Endodermal cell (in vitro differentiated cells): ENCODE data around the gene TMEM259. TPM values are rescaled to one million over a fixed set of nuclear protein-coding genes. Genes with fewer than 3 reads are reported as not detected.
A peak's percentile ranks its signal among the peaks of the same experiment; 100 is the strongest.

Experiments used
- DNase-seq: peaks from one replicate; pipeline ENCODE4 v3.0.0-alpha.2; 2017
- H3K27ac ChIP-seq: 2 replicates; pipeline ENCODE4 v1.5.1; 2013; ENCODE audit warnings: mild to moderate bottlenecking, low read depth, low read length, moderate library complexity
- H3K27me3 ChIP-seq: 2 replicates; pipeline ENCODE4 v1.6.1; 2013; ENCODE audit warnings: mild to moderate bottlenecking, low read length, moderate library complexity; ENCODE audit not compliant: insufficient read depth, control insufficient read depth, poor library complexity, severe bottlenecking
- H3K36me3 ChIP-seq: 2 replicates; pipeline ENCODE4 v1.7.0; 2013; ENCODE audit warnings: mild to moderate bottlenecking, low read length, moderate library complexity; ENCODE audit not compliant: control insufficient read depth, insufficient read depth
- H3K4me1 ChIP-seq: one replicate; pipeline ENCODE4 v1.7.0; 2013; ENCODE audit warnings: low read length; ENCODE audit not compliant: control insufficient read depth, insufficient read depth
- H3K4me3 ChIP-seq: 2 replicates; pipeline ENCODE4 v1.5.1; 2013; ENCODE audit warnings: mild to moderate bottlenecking, low read length, moderate library complexity
- H3K9ac ChIP-seq: 2 replicates; pipeline ENCODE4 v1.6.1; 2013; ENCODE audit warnings: mild to moderate bottlenecking, low read length, moderate library complexity; ENCODE audit not compliant: poor library complexity, severe bottlenecking; ENCODE audit errors: extremely low read depth
- H3K9me3 ChIP-seq: 2 replicates; pipeline ENCODE4 v1.6.1; 2013; ENCODE audit warnings: mild to moderate bottlenecking, low read length, moderate library complexity; ENCODE audit not compliant: control insufficient read depth
- H3K27ac Mint-ChIP-seq: 2 replicates; pipeline ENCODE4 v1.8.0; 2020; ENCODE audit warnings: mixed read lengths
- H3K27me3 Mint-ChIP-seq: 2 replicates; pipeline ENCODE4 v1.8.0; 2021; ENCODE audit warnings: mild to moderate bottlenecking, mixed read lengths; ENCODE audit not compliant: insufficient read depth
- H3K36me3 Mint-ChIP-seq: 2 replicates; pipeline ENCODE4 v1.8.0; 2020; ENCODE audit warnings: low read depth, mixed read lengths
- H3K4me1 Mint-ChIP-seq: 2 replicates; pipeline ENCODE4 v1.8.0; 2020; ENCODE audit warnings: mixed read lengths
- H3K4me3 Mint-ChIP-seq: 2 replicates; pipeline ENCODE4 v1.8.0; 2020; ENCODE audit warnings: mild to moderate bottlenecking, moderate library complexity, mixed read lengths
- H3K9me3 Mint-ChIP-seq: 2 replicates; pipeline ENCODE4 v1.8.0; 2020; ENCODE audit warnings: mild to moderate bottlenecking, mixed read lengths
- WGBS, 2 experiments: methylation state at CpG; one replicate each; pipeline versions ENCODE4 v1.1.5 to v1.1.7; 2013; ENCODE audit warnings: missing lambda C conversion rate in 2 of 2, mixed read lengths in 1 of 2; ENCODE audit not compliant: insufficient coverage in 1 of 2, insufficient read length in 1 of 2; 5-methylcytosine and 5-hydroxymethylcytosine counted together
- total RNA-seq, 2 donors: library from RNA; stranded (reverse); fragmentation: NEBNext Ultra II Directional in 1 of 2; extraction: Animal tissue kit (Norgen Biotek cat#: 25700) in 1 of 2; gene quantifications; 2 replicates in 1 of 2; 3 replicates in 1 of 2; pipeline ENCODE4 v1.2.1, GENCODE V29; 2021
- TF ChIP-seq, protein P1 (sequence below): fragments of 200-600 bp; sonication (generic); conservative IDR thresholded peaks from 2 replicates; pipeline ENCODE4 v1.5.0; 2021; ENCODE audit warnings: antibody characterized with exemption, mild to moderate bottlenecking

Gene TMEM259
- total RNA-seq, 2 donors from 2014 or later, result 157 to 176 TPM

DNA sequence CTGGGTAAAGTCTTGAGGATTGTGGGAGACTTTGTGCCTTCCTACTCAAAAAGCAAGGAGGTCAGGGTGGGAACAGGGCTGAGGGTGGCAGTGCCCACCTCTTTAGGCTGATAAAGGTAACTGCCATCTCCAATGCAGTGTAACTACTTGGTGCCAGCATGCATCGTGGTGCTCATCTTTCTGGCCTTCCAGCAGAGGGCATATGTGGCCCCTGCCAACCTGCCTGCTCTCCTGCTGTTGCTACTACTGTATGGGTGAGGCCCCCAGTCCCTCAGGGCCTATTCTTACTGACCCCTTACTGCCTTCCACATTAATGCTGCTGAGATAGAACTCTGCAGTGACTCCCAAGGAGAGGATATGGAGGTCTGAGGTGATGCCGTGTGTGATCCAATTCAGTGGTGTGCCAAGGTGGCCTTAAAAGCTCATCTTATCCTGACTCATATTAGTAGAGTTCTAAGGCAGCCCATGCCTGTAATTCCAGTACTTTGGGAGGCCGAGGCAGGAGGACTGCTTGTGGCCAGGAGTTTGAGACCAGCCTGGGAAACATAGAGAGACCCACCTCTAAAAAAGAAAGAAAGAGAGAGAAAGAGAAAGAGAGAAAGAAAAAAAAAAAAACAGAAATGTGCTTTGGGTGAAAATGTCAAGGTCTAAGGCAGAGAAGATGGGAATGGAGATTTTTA is 36.4 kb upstream of the TMEM259 start:
- peaks cover 24% of the 10 kb centered on the region for H3K36me3 Mint-ChIP-seq
- TF ChIP-seq, protein P1, sequence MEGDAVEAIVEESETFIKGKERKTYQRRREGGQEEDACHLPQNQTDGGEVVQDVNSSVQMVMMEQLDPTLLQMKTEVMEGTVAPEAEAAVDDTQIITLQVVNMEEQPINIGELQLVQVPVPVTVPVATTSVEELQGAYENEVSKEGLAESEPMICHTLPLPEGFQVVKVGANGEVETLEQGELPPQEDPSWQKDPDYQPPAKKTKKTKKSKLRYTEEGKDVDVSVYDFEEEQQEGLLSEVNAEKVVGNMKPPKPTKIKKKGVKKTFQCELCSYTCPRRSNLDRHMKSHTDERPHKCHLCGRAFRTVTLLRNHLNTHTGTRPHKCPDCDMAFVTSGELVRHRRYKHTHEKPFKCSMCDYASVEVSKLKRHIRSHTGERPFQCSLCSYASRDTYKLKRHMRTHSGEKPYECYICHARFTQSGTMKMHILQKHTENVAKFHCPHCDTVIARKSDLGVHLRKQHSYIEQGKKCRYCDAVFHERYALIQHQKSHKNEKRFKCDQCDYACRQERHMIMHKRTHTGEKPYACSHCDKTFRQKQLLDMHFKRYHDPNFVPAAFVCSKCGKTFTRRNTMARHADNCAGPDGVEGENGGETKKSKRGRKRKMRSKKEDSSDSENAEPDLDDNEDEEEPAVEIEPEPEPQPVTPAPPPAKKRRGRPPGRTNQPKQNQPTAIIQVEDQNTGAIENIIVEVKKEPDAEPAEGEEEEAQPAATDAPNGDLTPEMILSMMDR, result peak; percentile 22
- no peak overlapping the region for H3K27ac Mint-ChIP-seq
- Histone ChIP-seq H3K27me3 (no peaks in the 10 kb centered on the region), H3K4me1 (no peaks in the 10 kb centered on the region), H3K4me3 (no peak overlapping the region), H3K27ac (no peak overlapping the region), H3K9me3 (peaks cover 18% of the 10 kb centered on the region), H3K9ac (no peak overlapping the region), H3K36me3 (peaks cover 37% of the 10 kb centered on the region)
- H3K4me1 Mint-ChIP-seq, result no peaks in the 10 kb centered on the region
- H3K4me3 Mint-ChIP-seq, result no peak overlapping the region
- peak; percentile 69 for DNase-seq
- 80 to 90% methylated on average over 3 of the region's 3 CpGs for WGBS, 2 experiments
- H3K27me3 Mint-ChIP-seq, result no peaks in the 10 kb centered on the region
- no peaks in the 10 kb centered on the region for H3K9me3 Mint-ChIP-seq

DNA sequence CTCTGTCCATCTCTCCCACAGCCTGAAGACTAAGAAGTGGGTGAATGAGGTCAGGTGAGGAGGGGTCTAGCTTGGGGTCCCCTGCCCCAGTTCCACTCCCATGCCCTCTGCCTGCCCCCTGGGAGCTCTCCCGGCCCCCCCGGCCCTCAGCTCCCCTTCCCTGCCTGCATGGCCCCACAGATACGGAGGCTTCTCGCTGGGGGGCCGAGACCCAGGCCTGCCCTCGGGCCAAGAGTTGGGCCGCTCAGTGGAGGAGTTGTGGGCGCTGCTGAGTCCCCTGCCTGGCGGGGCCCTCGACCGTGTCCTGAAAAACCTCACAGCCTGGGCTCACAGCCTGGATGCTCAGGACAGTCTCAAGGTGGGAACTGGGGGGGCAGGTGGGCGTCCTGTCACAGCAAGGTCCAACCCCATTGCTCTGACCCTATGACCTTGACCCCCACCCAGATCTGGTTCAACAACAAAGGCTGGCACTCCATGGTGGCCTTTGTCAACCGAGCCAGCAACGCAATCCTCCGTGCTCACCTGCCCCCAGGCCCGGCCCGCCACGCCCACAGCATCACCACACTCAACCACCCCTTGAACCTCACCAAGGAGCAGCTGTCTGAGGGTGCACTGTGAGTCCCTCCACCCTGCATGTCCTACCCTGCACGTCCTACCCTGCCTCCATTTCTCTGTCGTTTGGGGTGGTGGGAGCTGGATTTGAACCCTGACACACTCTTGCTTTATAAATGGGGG is 35.1 kb upstream of the TMEM259 start:
- TF ChIP-seq, protein P1, result no peak
- WGBS, 2 experiments, result 92 to 100% methylated on average over 11 to 20 of the region's 20 CpGs
- Histone ChIP-seq H3K27ac (no peak overlapping the region), H3K4me3 (no peak overlapping the region), H3K9me3 (peaks cover 18% of the 10 kb centered on the region), H3K4me1 (no peaks in the 10 kb centered on the region), H3K27me3 (no peaks in the 10 kb centered on the region), H3K36me3 (peaks cover 37% of the 10 kb centered on the region), H3K9ac (no peak overlapping the region)
- no peaks in the 10 kb centered on the region for H3K27me3 Mint-ChIP-seq
- H3K27ac Mint-ChIP-seq, result no peak overlapping the region
- H3K36me3 Mint-ChIP-seq, result peaks cover 28% of the 10 kb centered on the region
- DNase-seq, result no peak
- H3K9me3 Mint-ChIP-seq, result no peaks in the 10 kb centered on the region
- H3K4me3 Mint-ChIP-seq, result no peak overlapping the region
- no peaks in the 10 kb centered on the region for H3K4me1 Mint-ChIP-seq

DNA sequence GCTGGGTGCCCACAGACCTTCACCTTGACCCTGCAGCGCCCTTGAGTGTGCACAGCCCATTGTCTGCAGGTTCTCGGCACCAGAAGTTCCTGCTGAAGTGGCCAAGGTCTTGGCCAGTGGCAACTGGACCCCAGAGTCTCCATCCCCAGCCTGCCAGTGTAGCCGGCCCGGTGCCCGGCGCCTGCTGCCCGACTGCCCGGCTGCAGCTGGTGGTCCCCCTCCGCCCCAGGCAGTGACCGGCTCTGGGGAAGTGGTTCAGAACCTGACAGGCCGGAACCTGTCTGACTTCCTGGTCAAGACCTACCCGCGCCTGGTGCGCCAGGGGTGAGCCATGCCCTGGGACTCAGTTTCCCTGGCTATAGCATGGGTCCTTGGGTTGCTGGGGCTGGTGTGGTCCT is 34.1 kb upstream of the TMEM259 start:
- TF ChIP-seq, protein P1, result no peak
- Histone ChIP-seq H3K4me1 (no peaks in the 10 kb centered on the region), H3K4me3 (no peak overlapping the region), H3K27ac (no peak overlapping the region), H3K27me3 (no peaks in the 10 kb centered on the region), H3K9ac (no peak overlapping the region), H3K36me3 (peaks cover 37% of the 10 kb centered on the region), H3K9me3 (peaks cover 18% of the 10 kb centered on the region)
- DNase-seq, result no peak
- Mint-ChIP-seq H3K4me3 (no peak overlapping the region), H3K36me3 (peaks cover 31% of the 10 kb centered on the region), H3K9me3 (no peaks in the 10 kb centered on the region), H3K27me3 (no peaks in the 10 kb centered on the region), H3K27ac (no peak overlapping the region), H3K4me1 (no peaks in the 10 kb centered on the region)
- 94% methylated on average over 13 to 14 of the region's 14 CpGs for WGBS, 2 experiments
